CD4-positive, alpha-beta T cell (primary cell): ENCODE measurements around the gene SLC2A5. TPM values are rescaled to one million over a fixed set of nuclear protein-coding genes. Genes with fewer than 3 reads are reported as not detected.

ENCODE experiments used
- ATAC-seq: fragments of 200-7000 bp; cut with Tn5 transposase; one replicate; pipeline ENCODE4 v1.10.0; 2022; ENCODE audit warnings: mild to moderate bottlenecking; ENCODE audit not compliant: poor library complexity
- CTCF ChIA-PET: fragments of 350-600 bp; sonication (Branson Sonifier 250); formaldehyde crosslinking; loops from one replicate; lab custom pipeline; 2021; ENCODE audit warnings: antibody characterized with exemption, inconsistent platforms; lab: Charles Lee
- POLR2A ChIA-PET: fragments of 350-600 bp; sonication (Branson Sonifier 250); formaldehyde crosslinking; loops from one replicate; lab custom pipeline; 2021; ENCODE audit warnings: antibody characterized with exemption, inconsistent platforms; lab: Charles Lee
- DNase-seq, 14 experiments: peaks; one replicate each; pipeline ENCODE4 v3.0.0-alpha.2; 2013 to 2020; ENCODE audit warnings: mixed read lengths in 2 of 14
- H3K27ac ChIP-seq, 2 donors: one replicate each; pipeline versions ENCODE4 v1.5.1 to v1.7.0; 2013; ENCODE audit warnings: low read length in 2 of 2, low read depth in 1 of 2, mild to moderate bottlenecking in 1 of 2
- H3K27me3 ChIP-seq, 2 experiments: 1 replicate in 1 of 2; 2 replicates in 1 of 2; pipeline versions ENCODE4 v1.6.1 to v1.7.0; 2013; ENCODE audit warnings: low read length in 2 of 2, control low read depth in 1 of 2, mild to moderate bottlenecking in 1 of 2, moderate library complexity in 1 of 2; ENCODE audit not compliant: insufficient read depth in 2 of 2, control insufficient read depth in 1 of 2
- H3K36me3 ChIP-seq: one replicate; pipeline ENCODE4 v1.6.1; 2013; ENCODE audit warnings: low read length, control low read depth; ENCODE audit not compliant: insufficient read depth
- H3K4me1 ChIP-seq: one replicate; pipeline ENCODE4 v1.6.1; 2013; ENCODE audit warnings: low read length, control low read depth; ENCODE audit not compliant: insufficient read depth
- H3K4me3 ChIP-seq: one replicate; pipeline ENCODE4 v1.5.1; 2013; ENCODE audit warnings: mild to moderate bottlenecking, low read length, moderate library complexity
- H3K9me3 ChIP-seq, 2 experiments: 1 replicate in 1 of 2; 2 replicates in 1 of 2; pipeline versions ENCODE4 v1.6.1 to v1.7.0; 2013; ENCODE audit warnings: low read length in 2 of 2, mild to moderate bottlenecking in 2 of 2, control low read depth in 1 of 2, moderate library complexity in 1 of 2; ENCODE audit not compliant: control insufficient read depth in 1 of 2, insufficient read depth in 1 of 2
- H3K27ac Mint-ChIP-seq: one replicate; pipeline ENCODE4 v1.8.0; 2020; ENCODE audit warnings: mixed read lengths
- H3K27me3 Mint-ChIP-seq: one replicate; pipeline ENCODE4 v1.8.0; 2021; ENCODE audit warnings: mixed read lengths
- H3K36me3 Mint-ChIP-seq: one replicate; pipeline ENCODE4 v1.8.0; 2021; ENCODE audit warnings: low read depth, mixed read lengths
- H3K4me1 Mint-ChIP-seq: one replicate; pipeline ENCODE4 v1.8.0; 2021; ENCODE audit warnings: low read depth, mixed read lengths
- H3K4me3 Mint-ChIP-seq: one replicate; pipeline ENCODE4 v1.8.0; 2020; ENCODE audit warnings: mild to moderate bottlenecking, mixed read lengths
- H3K9me3 Mint-ChIP-seq: one replicate; pipeline ENCODE4 v1.8.0; 2020; ENCODE audit warnings: mixed read lengths
- intact Hi-C, 2 experiments: fragments of 100-400 bp; cut with DNase I in 1 of 2; cut with micrococcal nuclease in 1 of 2; formaldehyde crosslinking; loops; one replicate each; pipeline versions ENCODE4 v1.15.1 to v1.9.0; 2023 to 2025; cut with DNase I, micrococcal nuclease
- total RNA-seq, 174 experiments: library from RNA in 2 of 174; stranded (reverse) in 2 of 174; gene quantifications; one replicate each; pipeline ENCODE4 v1.2.3 and lab custom pipeline; 2021 to 2026
- TF ChIP-seq, protein P1 (sequence below): fragments of 200-600 bp; IDR thresholded peaks from one replicate; pipeline ENCODE4 v1.8.0; 2022; ENCODE audit warnings: antibody characterized with exemption, mild to moderate bottlenecking

Gene SLC2A5
- total RNA-seq, 2 experiments from 2014 or later: not detected

GRCh38 chr1:9048551-9048950 is 20.9 kb downstream of the SLC2A5 start:
- Histone ChIP-seq H3K36me3 (no peaks in the 10 kb centered on the region), H3K4me3 (no peak overlapping the region), H3K9me3 (no peaks in the 10 kb centered on the region), H3K4me1 (no peaks in the 10 kb centered on the region), H3K27me3 (no peaks in the 10 kb centered on the region), H3K27ac (no peak overlapping the region)
- Mint-ChIP-seq H3K27ac (no peak overlapping the region), H3K27me3 (peaks cover 8% of the 10 kb centered on the region), H3K9me3 (no peaks in the 10 kb centered on the region), H3K4me3 (no peak overlapping the region), H3K4me1 (no peaks in the 10 kb centered on the region), H3K36me3 (no peaks in the 10 kb centered on the region)
- DNase-seq (no peak), ATAC-seq (no peak)
- TF ChIP-seq, protein P1, sequence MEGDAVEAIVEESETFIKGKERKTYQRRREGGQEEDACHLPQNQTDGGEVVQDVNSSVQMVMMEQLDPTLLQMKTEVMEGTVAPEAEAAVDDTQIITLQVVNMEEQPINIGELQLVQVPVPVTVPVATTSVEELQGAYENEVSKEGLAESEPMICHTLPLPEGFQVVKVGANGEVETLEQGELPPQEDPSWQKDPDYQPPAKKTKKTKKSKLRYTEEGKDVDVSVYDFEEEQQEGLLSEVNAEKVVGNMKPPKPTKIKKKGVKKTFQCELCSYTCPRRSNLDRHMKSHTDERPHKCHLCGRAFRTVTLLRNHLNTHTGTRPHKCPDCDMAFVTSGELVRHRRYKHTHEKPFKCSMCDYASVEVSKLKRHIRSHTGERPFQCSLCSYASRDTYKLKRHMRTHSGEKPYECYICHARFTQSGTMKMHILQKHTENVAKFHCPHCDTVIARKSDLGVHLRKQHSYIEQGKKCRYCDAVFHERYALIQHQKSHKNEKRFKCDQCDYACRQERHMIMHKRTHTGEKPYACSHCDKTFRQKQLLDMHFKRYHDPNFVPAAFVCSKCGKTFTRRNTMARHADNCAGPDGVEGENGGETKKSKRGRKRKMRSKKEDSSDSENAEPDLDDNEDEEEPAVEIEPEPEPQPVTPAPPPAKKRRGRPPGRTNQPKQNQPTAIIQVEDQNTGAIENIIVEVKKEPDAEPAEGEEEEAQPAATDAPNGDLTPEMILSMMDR: no peak
- ChIA-PET POLR2A (no interaction called here), CTCF (no interaction called here)
- intact Hi-C loops: no loop called here

DNA sequence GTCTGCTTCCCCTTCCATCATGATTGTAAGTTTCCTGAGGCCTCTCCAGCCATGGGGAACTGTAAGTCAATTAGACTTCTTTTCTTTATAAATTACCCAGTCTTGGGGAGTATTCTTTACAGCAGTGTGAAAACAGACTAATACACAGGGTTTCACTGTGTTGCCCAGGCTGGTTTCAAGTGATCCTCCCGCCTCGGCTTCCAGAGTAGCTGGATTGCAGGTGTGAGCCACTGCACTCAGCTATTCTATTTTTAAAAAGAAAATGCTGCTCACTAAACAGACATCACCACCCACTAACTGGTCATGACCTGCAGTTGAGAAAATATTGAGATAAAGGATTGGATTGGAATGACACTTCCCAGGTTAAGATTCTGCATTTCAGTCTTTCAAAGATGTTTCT is 22.4 kb downstream of the SLC2A5 start:
- no peak for DNase-seq
- no peaks in the 10 kb centered on the region for H3K4me1 Mint-ChIP-seq
- Histone ChIP-seq H3K4me1 (no peaks in the 10 kb centered on the region), H3K36me3 (no peaks in the 10 kb centered on the region), H3K27me3 (no peaks in the 10 kb centered on the region), H3K27ac (no peak overlapping the region), H3K9me3 (no peaks in the 10 kb centered on the region), H3K4me3 (no peak overlapping the region)
- no peaks in the 10 kb centered on the region for H3K36me3 Mint-ChIP-seq
- peaks cover 8% of the 10 kb centered on the region for H3K27me3 Mint-ChIP-seq
- H3K9me3 Mint-ChIP-seq: no peaks in the 10 kb centered on the region
- TF ChIP-seq, protein P1: no peak
- ChIA-PET CTCF (no interaction called here), POLR2A (no interaction called here)
- ATAC-seq: no peak
- H3K4me3 Mint-ChIP-seq: no peak overlapping the region
- no peak overlapping the region for H3K27ac Mint-ChIP-seq
- intact Hi-C loops: no loop called here

GRCh38 chr1:9045861-9046510 is 23.4 kb downstream of the SLC2A5 start:
- ChIA-PET POLR2A (no interaction called here), CTCF (no interaction called here)
- Histone ChIP-seq H3K27ac (no peak overlapping the region), H3K27me3 (no peaks in the 10 kb centered on the region), H3K4me1 (no peaks in the 10 kb centered on the region), H3K4me3 (no peak overlapping the region), H3K9me3 (no peaks in the 10 kb centered on the region), H3K36me3 (no peaks in the 10 kb centered on the region)
- TF ChIP-seq, protein P1: no peak
- Mint-ChIP-seq H3K4me3 (no peak overlapping the region), H3K36me3 (no peaks in the 10 kb centered on the region), H3K27ac (no peak overlapping the region), H3K27me3 (peaks cover 8% of the 10 kb centered on the region), H3K4me1 (no peaks in the 10 kb centered on the region), H3K9me3 (no peaks in the 10 kb centered on the region)
- ATAC-seq (no peak), DNase-seq (no peak)
- intact Hi-C loops: no loop called here
